NCI-H82 (cell line): Measurements from ENCODE around the gene L3MBTL4.

Experiments
- DNase-seq: peaks from one replicate; lab custom pipeline; 2025; lab: John Stamatoyannopoulos, UW

Gene L3MBTL4

DNA sequence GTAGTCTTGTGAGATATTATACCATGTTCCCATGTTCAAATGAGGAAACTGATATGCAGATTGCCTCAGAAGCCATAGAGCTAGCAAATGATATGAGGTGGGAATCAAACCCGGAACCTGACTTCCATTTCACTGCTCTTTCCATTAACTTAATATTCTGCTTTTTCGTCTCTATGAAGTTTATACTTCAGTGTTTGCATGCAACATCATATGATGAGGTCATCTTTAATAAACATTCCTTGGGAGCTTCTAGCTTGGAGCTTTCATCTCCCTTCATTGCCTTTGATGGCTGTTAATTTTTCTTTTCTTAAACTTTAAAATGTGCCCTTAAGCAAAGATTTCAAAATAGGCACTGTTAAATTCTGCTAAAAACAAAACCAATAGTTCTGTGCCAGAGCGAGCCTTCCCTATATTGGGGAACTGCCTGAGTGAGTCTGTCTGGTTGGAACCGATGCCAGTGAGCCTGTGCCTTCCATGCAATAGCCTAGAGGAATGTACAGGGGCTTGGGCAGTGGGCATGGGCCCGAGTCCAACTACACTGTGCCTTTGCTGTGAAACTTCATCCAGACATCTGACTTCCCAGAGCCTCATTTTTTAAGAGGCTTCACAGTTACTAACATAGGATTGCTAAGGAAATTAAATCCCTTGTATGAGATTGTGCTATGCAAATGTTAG is 428.3 kb downstream of the L3MBTL4 start:
- no peak for DNase-seq

DNA sequence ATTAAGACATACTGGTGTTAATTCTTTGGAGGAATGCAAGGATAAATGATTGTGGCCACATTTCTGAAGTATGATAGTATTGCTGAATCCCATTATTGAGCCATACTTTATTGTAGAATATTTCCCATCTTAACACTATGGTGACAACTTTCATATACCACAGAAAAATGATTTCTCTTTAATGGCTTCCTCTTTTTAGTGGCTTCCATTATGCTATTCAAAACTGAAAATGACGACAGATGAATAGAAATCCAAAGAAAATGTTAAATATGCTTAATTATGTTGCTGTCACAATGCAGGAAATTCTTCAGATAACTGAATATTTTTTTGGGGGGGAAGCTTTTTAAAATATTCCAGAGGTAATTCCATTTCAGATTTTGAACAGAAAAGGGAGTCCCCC is 430.5 kb downstream of the L3MBTL4 start:
- no peak for DNase-seq

GRCh38 chr18:5983488-5983887 is 431.2 kb downstream of the L3MBTL4 start:
- no peak for DNase-seq

DNA sequence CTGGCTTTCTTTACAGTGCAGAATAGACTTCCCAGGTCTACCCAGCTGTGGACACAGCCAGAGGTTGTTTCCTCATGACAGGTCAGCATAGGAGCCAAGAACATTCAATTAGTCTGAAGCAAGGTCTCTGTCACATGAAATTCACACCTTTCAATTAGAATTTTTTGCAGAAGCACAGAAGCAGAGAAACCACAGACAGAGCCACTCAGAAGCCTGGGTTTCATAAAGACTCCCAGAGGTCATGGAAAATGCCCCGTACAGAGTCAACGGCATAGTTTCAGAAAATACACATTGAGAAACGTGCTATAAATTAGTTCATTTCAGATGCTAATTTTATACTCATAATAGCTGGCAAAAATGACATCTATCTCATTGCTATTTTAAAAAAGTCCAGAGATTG is 432.4 kb downstream of the L3MBTL4 start:
- DNase-seq = no peak

DNA sequence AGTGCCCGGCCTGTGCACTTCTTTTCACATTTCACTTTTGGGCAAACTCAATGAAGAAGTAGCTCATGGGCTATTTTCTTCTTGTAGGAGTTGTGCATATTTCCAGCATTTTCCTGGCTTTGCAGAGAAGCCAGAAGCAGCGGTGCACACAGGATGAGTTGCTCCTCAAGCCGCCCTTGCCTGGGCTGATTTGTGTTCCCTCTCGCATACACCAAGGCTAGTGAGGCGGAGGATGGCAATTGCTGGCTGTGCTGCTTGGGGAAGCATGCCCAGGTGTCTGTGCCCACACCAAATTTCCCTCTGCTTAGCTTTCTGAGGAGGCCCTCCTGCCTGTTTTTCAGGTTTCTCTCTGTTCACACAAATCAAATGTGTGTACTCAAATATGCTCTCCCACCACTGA is 434.0 kb downstream of the L3MBTL4 start:
- DNase-seq = no peak

DNA sequence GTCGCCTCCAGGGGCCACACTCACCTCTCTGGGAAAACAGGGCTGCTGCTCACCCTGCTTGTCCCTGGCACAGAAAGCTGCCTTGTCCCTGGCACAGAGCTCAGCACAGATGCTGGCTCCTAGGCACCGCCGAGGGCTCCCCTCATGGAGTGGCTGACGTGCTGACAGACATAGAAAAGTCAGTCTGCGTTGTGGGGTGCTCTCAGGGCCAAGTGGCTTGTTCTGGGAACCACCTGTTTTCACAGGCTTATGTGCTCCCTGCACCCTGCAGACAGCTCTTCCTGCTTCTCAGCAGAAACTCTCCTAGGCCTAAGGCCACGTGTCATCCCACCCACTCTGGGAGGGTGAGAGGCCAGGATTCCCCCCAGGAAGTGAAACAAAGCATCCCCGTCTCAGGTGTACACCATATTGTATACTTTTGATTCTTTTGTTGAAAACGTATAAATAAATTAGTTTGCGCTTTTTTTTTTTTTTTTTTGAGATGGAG is 434.7 kb downstream of the L3MBTL4 start:
- DNase-seq = no peak

- no peak for DNase-seq
These were observed 435.4 kb downstream of the L3MBTL4 start for GRCh38 chr18:5979176-5979888.

- DNase-seq = no peak
These were observed 437.7 kb downstream of the L3MBTL4 start for GRCh38 chr18:5977022-5977421.

- peak; percentile 38 for DNase-seq
These were observed 439.4 kb downstream of the L3MBTL4 start for GRCh38 chr18:5975111-5976002.

DNA sequence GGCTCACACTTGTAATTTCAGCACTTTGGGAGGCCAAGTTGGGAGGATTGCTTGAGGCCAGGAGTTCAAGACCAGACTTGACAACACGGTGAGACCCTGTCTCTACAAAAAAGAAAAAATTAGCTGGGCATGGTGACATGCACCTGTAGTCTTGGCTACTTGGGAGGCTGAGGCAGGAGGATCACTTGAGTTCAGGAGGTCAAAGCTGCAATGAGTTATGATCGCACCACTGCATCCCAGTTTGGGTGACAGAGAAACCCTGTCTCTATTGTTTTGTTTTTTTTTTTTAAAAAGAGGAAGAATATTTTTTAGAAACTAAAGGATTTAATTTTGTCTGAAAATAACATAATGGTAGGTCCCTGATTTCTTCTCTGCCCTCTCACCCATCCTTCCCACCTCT is 440.0 kb downstream of the L3MBTL4 start:
- no peak for DNase-seq

DNA sequence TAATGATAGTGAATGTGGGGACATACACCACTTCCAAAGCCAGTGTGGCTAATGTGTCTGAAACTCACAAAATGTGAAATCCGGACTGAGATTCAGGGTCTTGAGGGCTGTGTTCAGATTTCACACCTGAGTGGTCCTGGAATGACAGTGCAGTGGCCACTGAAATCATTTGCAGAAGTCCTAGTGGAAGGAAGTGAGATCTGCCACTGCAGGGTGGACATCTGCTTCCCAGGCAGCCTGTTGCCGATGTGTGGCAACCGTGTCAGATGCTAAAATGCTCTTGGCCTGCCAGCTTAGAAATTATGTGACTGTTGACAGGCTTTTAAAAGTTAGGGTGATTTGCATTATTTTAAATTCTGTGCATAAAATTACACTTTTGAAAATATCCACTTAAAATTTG is 441.6 kb downstream of the L3MBTL4 start:
- no peak for DNase-seq

- DNase-seq = no peak
These were observed 442.4 kb downstream of the L3MBTL4 start for GRCh38 chr18:5972298-5972697.

- no peak for DNase-seq
These were observed 444.7 kb downstream of the L3MBTL4 start for GRCh38 chr18:5969989-5970403.

DNA sequence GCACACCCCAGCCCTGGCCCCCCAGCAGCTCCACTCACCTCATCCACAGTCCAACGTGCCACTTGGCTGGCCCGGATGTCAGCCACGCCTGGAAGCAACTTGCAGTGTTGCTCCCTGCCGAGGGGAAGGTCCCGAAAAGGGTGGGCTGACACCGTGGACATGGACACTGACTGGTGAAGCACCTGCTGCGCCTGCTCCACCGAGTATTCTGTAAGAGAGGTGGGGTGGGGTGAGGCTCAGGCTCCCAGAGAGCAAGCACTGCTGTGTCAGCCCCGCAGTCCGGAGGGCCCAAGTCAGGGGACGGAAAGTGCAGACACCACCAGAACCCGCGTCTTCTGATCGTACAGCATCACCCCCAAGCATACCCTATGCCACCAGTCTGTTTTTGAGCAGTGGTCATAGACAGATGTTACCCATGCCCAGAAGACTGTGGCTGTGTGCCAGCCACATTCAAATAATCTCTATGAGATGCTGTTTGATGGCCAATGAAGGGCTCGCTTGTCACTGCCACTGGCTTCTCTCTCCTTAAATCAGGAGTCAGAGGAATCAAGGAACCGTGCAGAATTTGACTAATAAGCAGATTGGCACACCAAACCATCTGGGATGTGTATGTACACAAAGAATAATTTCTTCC is 445.2 kb downstream of the L3MBTL4 start:
- no peak for DNase-seq

- no peak for DNase-seq
These were observed 447.0 kb downstream of the L3MBTL4 start for GRCh38 chr18:5967666-5968065.

DNA sequence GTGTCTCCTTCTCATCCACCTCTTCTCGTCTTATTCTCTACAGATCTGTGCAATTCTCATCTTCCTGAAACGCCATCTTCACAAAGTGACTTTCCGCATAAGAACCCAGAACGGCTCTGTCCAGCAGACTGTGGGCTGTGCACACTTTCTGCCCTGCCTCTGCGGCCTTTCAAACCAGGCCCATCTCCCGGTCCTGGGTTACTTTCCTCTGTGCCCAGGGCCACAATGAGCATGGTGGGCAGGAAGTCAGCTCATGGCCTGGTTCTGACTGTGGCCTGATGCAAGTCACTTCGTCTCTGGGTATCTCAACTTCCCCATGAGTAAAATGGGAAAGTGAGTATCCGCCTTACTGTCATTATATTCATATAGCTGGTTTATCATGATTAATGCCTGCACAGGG is 447.7 kb downstream of the L3MBTL4 start:
- no peak for DNase-seq

DNA sequence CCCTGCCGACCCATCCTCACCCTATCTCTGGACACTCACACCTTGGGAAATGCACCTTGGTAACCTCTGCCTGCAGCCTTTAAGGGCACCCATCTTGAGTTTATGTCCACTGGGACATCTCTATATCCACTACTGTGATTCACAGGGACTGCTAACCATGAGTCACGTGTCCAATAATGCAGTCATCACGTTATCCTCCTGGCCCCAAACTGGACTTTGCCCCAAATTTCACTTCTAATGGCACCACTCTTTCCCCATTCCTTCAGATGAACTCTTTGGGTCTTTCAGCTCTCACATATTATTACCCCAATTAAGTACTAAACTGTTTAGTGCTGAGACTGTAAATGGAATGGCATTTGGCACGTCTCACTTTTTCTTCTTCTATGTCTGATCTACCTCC is 448.2 kb downstream of the L3MBTL4 start:
- no peak for DNase-seq

DNA sequence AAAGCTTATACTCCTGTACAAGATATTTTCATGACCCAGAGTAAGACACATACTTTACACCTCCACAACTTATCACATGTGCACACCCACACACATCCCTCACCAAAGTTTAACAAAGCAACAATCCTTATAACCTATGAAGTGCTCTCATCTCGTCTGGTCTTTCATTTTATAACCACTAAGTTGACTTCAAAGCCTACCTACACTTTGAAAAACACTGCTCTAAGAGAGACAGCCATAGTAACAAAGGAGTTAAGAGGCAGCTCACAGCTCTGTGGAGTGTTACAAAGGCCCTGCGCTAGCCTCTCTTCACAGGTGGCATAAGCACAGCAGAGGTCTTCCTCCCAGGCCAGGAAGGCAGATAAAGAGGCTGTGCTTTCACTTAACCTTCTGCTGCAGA is 449.7 kb downstream of the L3MBTL4 start:
- DNase-seq = no peak

GRCh38 chr18:5964596-5964995 is 450.1 kb downstream of the L3MBTL4 start:
- no peak for DNase-seq

DNA sequence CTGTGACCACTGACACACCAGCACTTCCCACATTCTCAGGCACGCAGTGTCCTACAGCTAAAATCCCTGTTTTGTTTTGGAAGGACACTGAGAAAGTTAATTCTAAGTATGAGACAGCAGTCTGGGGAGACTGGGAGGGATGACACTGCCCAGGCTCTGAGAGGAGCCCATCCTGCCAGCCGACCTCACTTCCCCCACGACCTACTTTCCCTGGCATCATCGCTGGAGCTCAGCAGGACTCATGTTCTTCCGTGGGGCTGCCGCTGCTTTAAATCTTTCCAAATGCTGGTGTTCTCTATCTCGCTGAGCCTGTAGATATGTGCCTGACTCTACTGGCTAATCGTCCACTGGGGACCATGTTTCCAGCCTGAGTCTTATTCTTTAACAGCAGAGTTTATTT is 450.6 kb downstream of the L3MBTL4 start:
- no peak for DNase-seq

GRCh38 chr18:5963267-5963666 is 451.4 kb downstream of the L3MBTL4 start:
- no peak for DNase-seq

DNA sequence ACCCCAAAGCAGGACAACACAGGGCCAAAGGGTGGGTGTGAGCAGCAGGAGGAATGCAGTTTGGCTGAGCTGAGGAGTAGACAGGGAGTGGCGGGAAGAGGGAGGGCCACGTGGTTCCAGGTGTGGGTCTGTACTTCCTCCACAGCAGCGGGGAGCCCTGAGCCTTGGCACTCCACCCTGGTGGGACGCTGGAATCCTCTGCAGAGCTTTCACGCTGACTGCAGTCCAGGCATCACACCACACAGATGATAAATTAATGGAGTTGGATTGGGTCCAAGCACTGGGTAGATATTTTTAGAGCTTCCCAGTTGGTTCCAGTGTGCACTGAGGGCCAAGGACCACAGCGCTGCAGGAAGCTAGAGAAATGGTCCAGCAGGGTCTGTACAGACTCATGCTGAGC is 452.3 kb downstream of the L3MBTL4 start:
- DNase-seq = no peak
